ENCODE data around the gene TSEN2. TPM values are rescaled to one million over a fixed set of nuclear protein-coding genes. Genes with fewer than 3 reads are reported as not detected.

The TSEN2 gene
- total and polyA plus RNA-seq, 9 of the 15 experiments (the other 6 are each of a cell fraction or from before 2014, with no cell fraction given), result 38.5 to 76.3 (median 46.6) TPM

DNA sequence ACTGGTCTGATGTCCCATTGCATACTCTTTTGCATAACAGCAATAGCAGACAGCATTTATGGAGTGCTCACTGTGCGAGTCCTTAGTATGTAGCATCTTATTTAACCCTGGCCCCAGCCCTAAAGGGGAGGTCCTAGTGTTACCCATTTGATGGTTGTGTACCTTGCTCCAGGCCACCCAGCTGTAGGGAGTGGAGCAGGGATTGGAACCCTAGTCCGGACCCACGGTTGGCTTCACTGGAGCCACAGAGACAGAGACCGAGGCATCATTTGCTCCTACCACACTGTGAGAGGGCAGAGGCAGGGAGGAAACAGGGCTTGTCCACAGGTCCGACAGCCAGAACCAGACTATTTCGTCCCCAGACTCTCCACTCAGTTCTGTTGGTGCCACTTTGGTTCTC, 16.0 kb upstream of the TSEN2 start (continued):
- TF ChIP-seq GABPB1 (CRISPR knock-in tag; IDR thresholded peaks at IDR 0.05) (no peak), FOXA3 (CRISPR knock-in tag; conservative IDR thresholded peaks at IDR 0.05 in 1 of 2, IDR thresholded peaks at IDR 0.05 in 1 of 2) (no peak), CC2D1A (IDR thresholded peaks at IDR 0.05) (no peak), SRSF3 (IDR thresholded peaks at IDR 0.05; ENCODE audit: insufficient read depth, low read length) (no peak)
- TF ChIP-seq, protein P1, sequence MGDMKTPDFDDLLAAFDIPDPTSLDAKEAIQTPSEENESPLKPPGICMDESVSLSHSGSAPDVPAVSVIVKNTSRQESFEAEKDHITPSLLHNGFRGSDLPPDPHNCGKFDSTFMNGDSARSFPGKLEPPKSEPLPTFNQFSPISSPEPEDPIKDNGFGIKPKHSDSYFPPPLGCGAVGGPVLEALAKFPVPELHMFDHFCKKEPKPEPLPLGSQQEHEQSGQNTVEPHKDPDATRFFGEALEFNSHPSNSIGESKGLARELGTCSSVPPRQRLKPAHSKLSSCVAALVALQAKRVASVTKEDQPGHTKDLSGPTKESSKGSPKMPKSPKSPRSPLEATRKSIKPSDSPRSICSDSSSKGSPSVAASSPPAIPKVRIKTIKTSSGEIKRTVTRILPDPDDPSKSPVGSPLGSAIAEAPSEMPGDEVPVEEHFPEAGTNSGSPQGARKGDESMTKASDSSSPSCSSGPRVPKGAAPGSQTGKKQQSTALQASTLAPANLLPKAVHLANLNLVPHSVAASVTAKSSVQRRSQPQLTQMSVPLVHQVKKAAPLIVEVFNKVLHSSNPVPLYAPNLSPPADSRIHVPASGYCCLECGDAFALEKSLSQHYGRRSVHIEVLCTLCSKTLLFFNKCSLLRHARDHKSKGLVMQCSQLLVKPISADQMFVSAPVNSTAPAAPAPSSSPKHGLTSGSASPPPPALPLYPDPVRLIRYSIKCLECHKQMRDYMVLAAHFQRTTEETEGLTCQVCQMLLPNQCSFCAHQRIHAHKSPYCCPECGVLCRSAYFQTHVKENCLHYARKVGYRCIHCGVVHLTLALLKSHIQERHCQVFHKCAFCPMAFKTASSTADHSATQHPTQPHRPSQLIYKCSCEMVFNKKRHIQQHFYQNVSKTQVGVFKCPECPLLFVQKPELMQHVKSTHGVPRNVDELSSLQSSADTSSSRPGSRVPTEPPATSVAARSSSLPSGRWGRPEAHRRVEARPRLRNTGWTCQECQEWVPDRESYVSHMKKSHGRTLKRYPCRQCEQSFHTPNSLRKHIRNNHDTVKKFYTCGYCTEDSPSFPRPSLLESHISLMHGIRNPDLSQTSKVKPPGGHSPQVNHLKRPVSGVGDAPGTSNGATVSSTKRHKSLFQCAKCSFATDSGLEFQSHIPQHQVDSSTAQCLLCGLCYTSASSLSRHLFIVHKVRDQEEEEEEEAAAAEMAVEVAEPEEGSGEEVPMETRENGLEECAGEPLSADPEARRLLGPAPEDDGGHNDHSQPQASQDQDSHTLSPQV (IDR thresholded peaks at IDR 0.05), result no peak

DNA sequence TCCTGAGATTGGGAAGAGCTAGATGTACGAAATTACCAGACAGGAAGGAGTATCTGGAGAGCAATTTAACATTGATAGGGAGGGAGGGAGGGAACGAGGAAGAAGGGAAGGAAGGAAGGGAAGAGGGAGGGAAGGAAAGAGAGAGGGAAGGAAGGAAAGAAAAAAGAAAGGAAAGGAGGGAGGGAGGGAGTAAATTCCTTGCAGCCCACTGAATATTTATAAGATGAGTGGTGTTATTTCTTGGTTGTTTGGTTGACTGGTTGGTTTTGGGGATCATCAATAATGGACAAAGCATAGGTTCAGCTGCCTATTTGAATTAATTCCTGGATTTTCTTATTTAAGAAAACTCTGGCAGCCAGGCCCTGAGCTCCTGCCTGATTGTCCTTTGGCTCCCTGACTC, 15.5 kb upstream of the TSEN2 start:
- H3K9me1 ChIP-seq (ENCODE audit: control insufficient read depth, insufficient read depth, low read length), result no peaks in the 10 kb centered on the region
- in situ Hi-C loops (cut with MboI), result no loop called here
- no peak overlapping the region for H3K27ac ChIP-seq (ENCODE audit: extremely low read depth, low read depth, low read length)
- ATAC-seq (no peak), DNase-seq (ENCODE audit: extremely low read depth in 1 of 4, low spot score in 3 of 4) (no peak), FAIRE-seq (no peak)
- no peak for TF ChIP-seq EZH2 (IDR thresholded peaks at IDR 0.05; ENCODE audit: borderline replicate concordance, low read depth, low read length)
- TF ChIP-seq, protein P2, sequence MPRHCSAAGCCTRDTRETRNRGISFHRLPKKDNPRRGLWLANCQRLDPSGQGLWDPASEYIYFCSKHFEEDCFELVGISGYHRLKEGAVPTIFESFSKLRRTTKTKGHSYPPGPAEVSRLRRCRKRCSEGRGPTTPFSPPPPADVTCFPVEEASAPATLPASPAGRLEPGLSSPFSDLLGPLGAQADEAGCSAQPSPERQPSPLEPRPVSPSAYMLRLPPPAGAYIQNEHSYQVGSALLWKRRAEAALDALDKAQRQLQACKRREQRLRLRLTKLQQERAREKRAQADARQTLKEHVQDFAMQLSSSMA (CRISPR knock-in tag; IDR thresholded peaks at IDR 0.05), result no peak
- no peak for TF ChIP-seq MYNN (IDR thresholded peaks at IDR 0.05)
- no peak for TF ChIP-seq MYNN (CRISPR knock-in tag; IDR thresholded peaks at IDR 0.05)
- TF ChIP-seq, protein P3, sequence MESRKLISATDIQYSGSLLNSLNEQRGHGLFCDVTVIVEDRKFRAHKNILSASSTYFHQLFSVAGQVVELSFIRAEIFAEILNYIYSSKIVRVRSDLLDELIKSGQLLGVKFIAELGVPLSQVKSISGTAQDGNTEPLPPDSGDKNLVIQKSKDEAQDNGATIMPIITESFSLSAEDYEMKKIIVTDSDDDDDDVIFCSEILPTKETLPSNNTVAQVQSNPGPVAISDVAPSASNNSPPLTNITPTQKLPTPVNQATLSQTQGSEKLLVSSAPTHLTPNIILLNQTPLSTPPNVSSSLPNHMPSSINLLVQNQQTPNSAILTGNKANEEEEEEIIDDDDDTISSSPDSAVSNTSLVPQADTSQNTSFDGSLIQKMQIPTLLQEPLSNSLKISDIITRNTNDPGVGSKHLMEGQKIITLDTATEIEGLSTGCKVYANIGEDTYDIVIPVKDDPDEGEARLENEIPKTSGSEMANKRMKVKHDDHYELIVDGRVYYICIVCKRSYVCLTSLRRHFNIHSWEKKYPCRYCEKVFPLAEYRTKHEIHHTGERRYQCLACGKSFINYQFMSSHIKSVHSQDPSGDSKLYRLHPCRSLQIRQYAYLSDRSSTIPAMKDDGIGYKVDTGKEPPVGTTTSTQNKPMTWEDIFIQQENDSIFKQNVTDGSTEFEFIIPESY (CRISPR knock-in tag; IDR thresholded peaks at IDR 0.05), result no peak
- TF ChIP-seq PCBP2 (IDR thresholded peaks at IDR 0.05; ENCODE audit: low read depth, low read length, poor library complexity, severe bottlenecking), result peak; percentile 55
- WGBS (ENCODE audit: insufficient coverage, low coverage, missing lambda C conversion rate), result 0% methylated on average over 1 of the region's 2 CpGs
- H2AFZ ChIP-seq (ENCODE audit: low read depth, low read length), result no peak overlapping the region
- intact Hi-C loops (cut with micrococcal nuclease), result no loop called here
- H3K9me3 ChIP-seq (replicated peaks; ENCODE audit: control insufficient read depth, insufficient read depth, low read depth, low read length), result no peaks in the 10 kb centered on the region
- ChIA-PET POLR2A (interaction anchor here (0.8 kb wide), 1 partner anchor 17 kb away, joined by 3 read pairs; no protein-coding TSS in a partner anchor), CTCF (ENCODE audit: low intra/inter-chr PET ratio) (interaction anchor here (0.7 kb wide), 1 partner anchor 424 kb away, joined by 3 read pairs; no protein-coding TSS in a partner anchor)
- H3K4me1 ChIP-seq (replicated peaks in 1 of 2; ENCODE audit: control insufficient read depth in 2 of 2, insufficient read depth in 2 of 2, low read length in 2 of 2), result no peaks in the 10 kb centered on the region
- H3K36me3 ChIP-seq (ENCODE audit: control insufficient read depth, insufficient read depth, low read length), result no peaks in the 10 kb centered on the region
- BruUV-seq (replicated peaks), result no TSS peak
- no peak overlapping the region for H3K9ac ChIP-seq (ENCODE audit: insufficient read depth in 1 of 2, low read depth in 2 of 2, low read length in 2 of 2)
- H4K20me1 ChIP-seq (replicated peaks; ENCODE audit: control insufficient read depth, insufficient read depth, low read length), result no peaks in the 10 kb centered on the region
- H3K27me3 ChIP-seq (ENCODE audit: control insufficient read depth in 2 of 2, insufficient read depth in 2 of 2, low read length in 2 of 2), result peaks cover 69 to 79% of the 10 kb centered on the region in 2 experiments
- no peak overlapping the region for H3K4me3 ChIP-seq
- H3K79me2 ChIP-seq (ENCODE audit: control insufficient read depth, insufficient read depth, low read length), result no peaks in the 10 kb centered on the region
- H3K4me2 ChIP-seq (ENCODE audit: insufficient read depth, low read length), result no peak overlapping the region

Measured in K562 (cell line).